Gastroesophageal sphincter (tissue), 4 donors: Measurements from ENCODE around the gene TADA2B. TPM values are rescaled to one million over a fixed set of nuclear protein-coding genes. Genes with fewer than 3 reads are reported as not detected.

Source experiments
- ATAC-seq: fragments of 150-250 bp; one replicate; pipeline ENCODE4 v1.9.1; 2016; ENCODE audit warnings: mild to moderate bottlenecking, moderate library complexity
- H3K27ac ChIP-seq, 4 donors: fragments of 200-600 bp; sonication (generic) in 3 of 4; 1 replicate in 3 of 4; 2 replicates in 1 of 4; pipeline ENCODE4 v1.5.1; 2016 to 2019
- H3K27me3 ChIP-seq: fragments of 200-600 bp; sonication (generic); one replicate; pipeline ENCODE4 v1.5.1; 2019
- H3K36me3 ChIP-seq, 2 donors: fragments of 200-600 bp; sonication (generic); one replicate each; pipeline ENCODE4 v1.5.1; 2019; ENCODE audit warnings: control low read depth in 1 of 2
- H3K4me1 ChIP-seq, 3 donors: fragments of 200-600 bp; sonication (generic); 1 replicate in 2 of 3; 2 replicates in 1 of 3; pipeline ENCODE4 v1.5.1; 2016 to 2019; ENCODE audit warnings: control low read depth in 2 of 3
- H3K4me3 ChIP-seq, 2 donors: fragments of 200-600 bp; sonication (generic); one replicate each; pipeline ENCODE4 v1.5.1; 2019; ENCODE audit warnings: mild to moderate bottlenecking in 1 of 2, moderate library complexity in 1 of 2
- H3K9me3 ChIP-seq, 3 donors: fragments of 200-600 bp; sonication (generic); one replicate each; pipeline ENCODE4 v1.5.1; 2017 to 2019; ENCODE audit warnings: control low read depth in 2 of 3
- CTCF ChIP-seq, 4 experiments: fragments of 200-600 bp in 2 of 4; fragments of 450-650 bp in 2 of 4; sonication (generic) in 1 of 4; IDR thresholded peaks; one replicate each; pipeline ENCODE4 v1.5.1; 2017 to 2019; ENCODE audit warnings: antibody characterized with exemption in 4 of 4, mild to moderate bottlenecking in 2 of 4, moderate library complexity in 2 of 4
- EP300 ChIP-seq: sonication (generic); formaldehyde crosslinking; IDR thresholded peaks from one replicate; pipeline ENCODE4 v1.6.1; 2017; ENCODE audit warnings: antibody characterized with exemption, mild to moderate bottlenecking
- POLR2A ChIP-seq, 2 donors: fragments of 450-650 bp; IDR thresholded peaks; one replicate each; pipeline ENCODE4 v1.6.1; 2017; ENCODE audit warnings: antibody characterized with exemption in 2 of 2, mild to moderate bottlenecking in 2 of 2, moderate library complexity in 1 of 2
- POLR2AphosphoS5 ChIP-seq: sonication (generic); formaldehyde crosslinking; IDR thresholded peaks from one replicate; pipeline ENCODE4 v1.6.1; 2017; ENCODE audit warnings: antibody characterized with exemption
- WGBS, 2 donors: methylation state at CpG; one replicate each; pipeline ENCODE4 v1.1.5; 2018; ENCODE audit warnings: low coverage in 1 of 2; 5-methylcytosine and 5-hydroxymethylcytosine counted together
- total RNA-seq, 4 donors: library from RNA; depleted of rRNA; stranded (reverse); fragments of >200 nt; gene quantifications; one replicate each; pipeline ENCODE4 v1.1.0, GENCODE V29; 2016

The TADA2B gene
- total RNA-seq, 4 donors from 2014 or later = 20.5 to 37.3 (median 28.1) TPM

- no peak for ATAC-seq
- 13 to 15% methylated on average over 30 to 35 of the region's 42 CpGs for WGBS, 2 donors
- no peaks in the 10 kb centered on the region for H3K36me3 ChIP-seq
- no peaks in the 10 kb centered on the region for H3K9me3 ChIP-seq
- no peaks in the 10 kb centered on the region for H3K27me3 ChIP-seq
- H3K27ac ChIP-seq = peak overlapping the region in 3 of 4 donors; percentile 77 to 87 (median 78)
- peaks cover 0 to 44% (median 29%) of the 10 kb centered on the region in 3 donors for H3K4me1 ChIP-seq
- peak overlapping the region; percentile 54 to 88 for H3K4me3 ChIP-seq
- TF ChIP-seq CTCF (IDR thresholded peaks at IDR 0.05) = no peak
- no peak for TF ChIP-seq POLR2AphosphoS5
- no peak for TF ChIP-seq POLR2A (IDR thresholded peaks at IDR 0.05)
- no peak for TF ChIP-seq EP300
Measured at GRCh38 chr4:7041801-7042502, 1.2 kb upstream of the TADA2B start.

GRCh38 chr4:7042503-7043283 lies 479 bp upstream of the TADA2B start:
- peak; percentile 96 for ATAC-seq
- TF ChIP-seq CTCF (IDR thresholded peaks at IDR 0.05) (peak in 3 of 4 experiments; percentile 50 to 79 (median 74)), POLR2A (IDR thresholded peaks at IDR 0.05) (no peak), POLR2AphosphoS5 (peak; percentile 34)
- peaks cover 0 to 51% (median 29%) of the 10 kb centered on the region in 3 donors for H3K4me1 ChIP-seq
- H3K27ac ChIP-seq = peak overlapping the region; percentile 2 to 87 (median 78)
- H3K27me3 ChIP-seq = no peaks in the 10 kb centered on the region
- no peaks in the 10 kb centered on the region for H3K9me3 ChIP-seq
- H3K4me3 ChIP-seq = peak overlapping the region; percentile 54 to 88
- WGBS, 2 donors = 0% methylated on average over 2 to 4 of the region's 90 CpGs
- no peaks in the 10 kb centered on the region for H3K36me3 ChIP-seq

DNA sequence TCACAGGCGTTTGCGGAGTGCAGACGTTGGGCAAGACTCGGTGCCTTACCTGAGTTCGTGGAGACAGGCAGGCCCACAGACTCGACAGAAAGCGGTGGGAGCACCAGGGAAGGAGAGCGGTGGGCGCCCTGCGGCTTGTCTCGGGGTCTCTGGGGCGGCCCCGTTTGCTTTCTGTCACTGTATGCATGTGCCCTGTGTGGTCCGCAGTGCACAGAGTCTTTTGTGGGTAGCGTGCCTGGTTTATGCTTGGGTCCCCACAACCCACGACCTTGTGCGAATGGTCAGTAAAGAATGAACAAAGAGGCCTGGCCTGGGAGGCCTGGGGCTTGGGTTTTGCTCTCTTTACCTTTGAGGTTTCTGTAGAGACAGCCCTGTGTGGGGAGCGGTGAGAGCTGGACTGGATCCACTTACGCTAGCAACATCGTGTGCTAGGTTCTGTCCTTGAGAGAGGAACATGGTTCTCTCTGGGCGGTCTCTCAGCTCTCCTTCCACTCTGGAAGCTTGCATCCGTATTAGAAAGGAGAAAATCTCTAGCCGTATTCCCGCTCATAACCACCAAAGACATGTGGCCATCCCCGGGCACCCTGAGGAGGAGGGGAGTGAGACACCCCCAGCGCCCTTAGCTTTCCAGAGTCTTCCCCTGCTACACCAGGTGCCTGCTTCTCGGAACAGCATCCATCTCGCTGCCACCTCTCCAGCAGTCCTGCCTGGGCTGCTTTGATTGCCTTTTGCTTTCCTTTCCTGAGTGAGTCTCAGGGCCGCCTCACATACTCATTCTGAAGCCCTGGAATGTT lies 1.2 kb downstream of the TADA2B start:
- H3K4me1 ChIP-seq = peaks cover 0 to 58% (median 29%) of the 10 kb centered on the region in 3 donors
- peaks cover 0 to 6% of the 10 kb centered on the region in 2 donors for H3K36me3 ChIP-seq
- no peaks in the 10 kb centered on the region for H3K27me3 ChIP-seq
- H3K27ac ChIP-seq = peak overlapping the region; percentile 62 to 94 (median 91)
- no peaks in the 10 kb centered on the region for H3K9me3 ChIP-seq
- peak overlapping the region; percentile 66 to 70 for H3K4me3 ChIP-seq
- ATAC-seq = no peak
- TF ChIP-seq POLR2AphosphoS5 (no peak), CTCF (IDR thresholded peaks at IDR 0.05) (no peak), EP300 (no peak), POLR2A (IDR thresholded peaks at IDR 0.05) (no peak)
- 3 to 23% methylated on average over 11 of the region's 29 CpGs for WGBS, 2 donors

DNA sequence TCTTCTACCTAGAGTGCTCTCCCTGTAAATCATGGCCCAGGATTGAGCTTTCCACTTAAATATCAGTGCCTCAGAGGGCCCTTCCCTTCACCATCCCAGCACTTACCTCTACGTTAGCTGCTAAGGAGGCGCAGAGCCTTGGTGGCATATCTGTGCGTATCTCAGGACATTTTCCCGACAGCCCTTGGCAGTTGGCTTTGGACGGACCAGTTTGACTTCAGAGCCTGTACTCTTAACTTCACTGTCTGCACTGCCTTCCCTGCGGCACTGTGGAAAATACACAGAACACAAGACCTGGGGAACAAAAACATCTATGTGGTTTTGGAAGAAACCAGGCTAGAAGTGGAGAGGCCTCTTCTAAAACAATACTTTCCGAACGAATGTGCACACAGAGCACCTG lies 2.4 kb downstream of the TADA2B start:
- Histone ChIP-seq H3K4me3 (peak overlapping the region in 1 of 2 donors; percentile 66), H3K27me3 (no peaks in the 10 kb centered on the region), H3K36me3 (peaks cover 0 to 7% of the 10 kb centered on the region in 2 donors), H3K4me1 (peaks cover 0 to 68% (median 29%) of the 10 kb centered on the region in 3 donors), H3K9me3 (no peaks in the 10 kb centered on the region), H3K27ac (no peak overlapping the region)
- WGBS, 2 donors = 88 to 100% methylated on average over 1 to 6 of the region's 8 CpGs
- no peak for ATAC-seq
- TF ChIP-seq EP300 = no peak
- TF ChIP-seq POLR2AphosphoS5 = no peak
